GM18505 (cell line): Measurements from ENCODE around the gene KRT33B.
"Not testable (repeated sequence)": the region's sequence is repeated elsewhere in the genome, so short reads cannot be mapped to it uniquely, and the experiment has no call there.

Source experiments
- ATAC-seq: cut with Tn5 transposase; IDR thresholded peaks from one replicate; pipeline ENCODE4 v1.9.1; 2021; ENCODE audit not compliant: unreplicated experiment
- POLR2A ChIP-seq: IDR thresholded peaks from 4 replicates; pipeline ENCODE4 v1.6.1; 2011; ENCODE audit warnings: borderline replicate concordance; ENCODE audit not compliant: insufficient read depth, insufficient read length; ENCODE audit errors: extremely low read depth

The KRT33B gene

DNA sequence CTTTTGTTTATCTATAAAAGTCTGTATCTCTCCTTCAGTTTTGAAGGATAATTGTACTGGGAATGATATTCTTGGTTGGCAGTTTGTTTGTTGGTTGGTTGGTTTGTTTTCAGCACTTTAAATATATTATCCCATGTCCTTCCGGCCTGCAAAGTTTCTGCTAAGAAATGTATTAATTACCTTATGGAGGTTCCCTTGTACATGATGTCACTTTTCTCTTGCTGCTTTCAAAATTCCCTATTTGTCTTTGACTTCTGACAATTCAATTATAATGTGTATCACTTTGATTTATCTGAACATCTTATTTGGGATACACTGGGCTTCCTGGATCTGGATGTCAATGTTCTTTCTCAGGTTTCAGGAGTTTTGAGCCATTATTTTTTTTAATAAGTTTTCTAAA is 16.6 kb upstream of the KRT33B start:
- ATAC-seq = no peak
- no peak for TF ChIP-seq POLR2A

DNA sequence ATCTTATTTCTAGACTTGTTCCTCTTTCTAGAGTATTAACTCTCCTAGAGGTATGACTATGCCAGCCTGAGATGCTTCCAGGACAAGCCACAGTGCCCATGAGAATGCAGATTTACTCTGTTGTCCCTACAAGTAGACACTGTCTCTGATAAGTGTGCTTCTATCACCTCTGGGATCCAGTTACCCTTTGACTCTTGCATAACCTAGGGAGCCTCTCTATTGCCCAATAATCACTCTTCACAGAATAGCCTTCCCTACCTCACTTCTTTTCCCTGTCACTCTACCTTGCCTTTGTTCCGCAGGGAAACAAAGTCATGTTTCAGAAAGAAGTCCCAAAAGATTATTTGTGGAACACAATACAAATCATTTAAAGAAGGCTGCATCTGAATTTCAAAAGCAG is 14.1 kb upstream of the KRT33B start:
- ATAC-seq = no peak
- TF ChIP-seq POLR2A = no peak

DNA sequence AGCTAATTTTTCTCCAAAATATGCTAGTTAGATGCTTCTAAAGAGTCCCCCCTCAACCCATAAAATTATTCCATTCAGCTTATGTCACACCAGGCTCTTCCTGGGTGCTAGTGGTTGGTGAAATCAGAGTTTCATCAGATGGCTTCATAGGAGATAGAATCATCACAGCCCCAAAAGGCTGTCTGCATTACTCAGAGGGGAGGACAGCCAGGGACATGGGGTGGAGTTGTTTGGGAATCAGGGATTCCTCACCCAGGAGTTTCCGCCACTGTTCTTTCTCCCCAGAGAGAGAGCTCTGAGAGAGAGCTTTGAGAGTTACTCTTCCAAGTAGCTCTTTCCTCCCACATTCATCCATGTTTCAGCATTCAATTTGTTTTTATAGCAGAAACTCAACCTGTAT is 12.8 kb upstream of the KRT33B start:
- no peak for TF ChIP-seq POLR2A
- no peak for ATAC-seq

DNA sequence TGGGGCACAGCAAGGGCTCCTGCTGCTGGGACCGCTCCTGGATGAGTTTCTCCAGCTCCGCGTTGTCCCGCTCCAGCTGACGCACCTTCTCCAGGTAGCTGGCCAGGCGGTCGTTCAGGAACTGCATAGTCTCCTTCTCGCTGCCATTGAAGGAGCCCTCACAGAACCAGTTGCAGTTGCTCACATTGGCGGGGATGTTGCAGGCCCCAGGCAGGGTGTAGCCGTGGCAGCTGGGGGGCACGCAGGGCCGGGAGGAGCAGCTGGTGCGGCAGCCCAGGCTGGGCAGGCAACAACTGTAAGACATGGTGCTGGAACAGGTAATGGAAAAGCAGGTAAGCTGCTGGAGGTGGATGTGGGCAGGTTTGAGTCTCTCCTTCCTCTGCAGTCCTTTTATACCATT is 12.3 kb upstream of the KRT33B start, which contains the start of gene KRT34:
Gene KRT34, minus strand, starts transcription at position 364 of the 400 bp plus-strand sequence. Its CDS starts 60 bp downstream, at position 304.
- not testable (repeated sequence) for ATAC-seq

DNA sequence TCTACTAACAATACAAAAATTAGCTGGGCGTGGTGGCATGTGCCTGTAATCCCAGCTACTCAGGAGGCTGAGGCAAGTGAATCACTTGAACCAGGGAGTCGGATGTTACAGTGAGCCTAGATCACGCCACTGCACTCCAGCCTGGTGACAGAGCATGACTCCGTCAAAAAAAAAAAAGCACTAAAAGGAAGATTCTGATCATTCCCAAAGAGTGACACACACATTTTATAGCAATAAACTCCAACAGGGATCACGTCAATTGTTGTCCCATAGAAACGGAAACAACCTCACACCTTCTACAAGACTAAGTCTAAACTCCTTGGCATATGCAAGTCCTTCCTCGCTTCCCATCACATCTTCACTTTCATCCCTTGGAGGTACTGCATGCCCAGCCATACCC is 10.5 kb upstream of the KRT33B start:
- not testable (repeated sequence) for ATAC-seq

DNA sequence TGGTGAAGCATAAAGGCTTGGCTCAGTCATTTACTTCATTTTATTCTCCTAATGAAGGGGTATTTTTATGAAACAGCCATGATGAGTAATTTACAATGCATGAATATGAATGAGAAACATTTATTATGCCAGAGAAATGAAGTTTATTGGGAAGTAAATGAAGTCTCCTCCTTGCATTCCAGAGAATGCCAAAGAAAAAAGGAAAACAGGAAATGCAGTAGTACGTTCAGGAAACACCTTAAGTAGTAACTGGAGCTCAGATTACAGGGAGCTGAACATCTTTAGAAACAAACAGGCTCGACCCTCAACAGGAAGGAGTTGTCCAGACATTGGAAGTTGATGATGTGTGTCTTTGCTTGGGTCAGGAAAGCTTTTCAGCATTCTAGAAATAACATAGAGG is 7.9 kb upstream of the KRT33B start:
- TF ChIP-seq POLR2A = no peak
- ATAC-seq = no peak

DNA sequence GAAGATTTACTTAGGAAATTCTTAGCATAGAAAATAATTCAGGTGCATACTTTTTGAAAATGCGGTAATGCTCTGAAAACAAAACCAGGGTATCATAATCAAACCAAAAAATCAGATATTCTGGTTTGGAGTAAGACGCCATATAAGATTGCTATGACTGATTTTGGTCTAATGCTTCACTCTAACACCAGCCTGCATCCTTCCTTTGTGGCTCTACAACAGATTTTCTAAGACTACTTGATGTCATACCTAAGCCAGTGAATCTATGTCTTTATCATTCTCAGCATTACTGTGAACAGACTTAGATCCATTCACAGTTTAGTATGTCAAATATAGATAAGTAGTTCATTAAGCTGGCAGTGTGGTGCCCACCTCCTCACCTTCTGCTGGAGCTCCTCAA is 590 bp downstream of the KRT33B start:
- ATAC-seq = no peak
- no peak for TF ChIP-seq POLR2A

DNA sequence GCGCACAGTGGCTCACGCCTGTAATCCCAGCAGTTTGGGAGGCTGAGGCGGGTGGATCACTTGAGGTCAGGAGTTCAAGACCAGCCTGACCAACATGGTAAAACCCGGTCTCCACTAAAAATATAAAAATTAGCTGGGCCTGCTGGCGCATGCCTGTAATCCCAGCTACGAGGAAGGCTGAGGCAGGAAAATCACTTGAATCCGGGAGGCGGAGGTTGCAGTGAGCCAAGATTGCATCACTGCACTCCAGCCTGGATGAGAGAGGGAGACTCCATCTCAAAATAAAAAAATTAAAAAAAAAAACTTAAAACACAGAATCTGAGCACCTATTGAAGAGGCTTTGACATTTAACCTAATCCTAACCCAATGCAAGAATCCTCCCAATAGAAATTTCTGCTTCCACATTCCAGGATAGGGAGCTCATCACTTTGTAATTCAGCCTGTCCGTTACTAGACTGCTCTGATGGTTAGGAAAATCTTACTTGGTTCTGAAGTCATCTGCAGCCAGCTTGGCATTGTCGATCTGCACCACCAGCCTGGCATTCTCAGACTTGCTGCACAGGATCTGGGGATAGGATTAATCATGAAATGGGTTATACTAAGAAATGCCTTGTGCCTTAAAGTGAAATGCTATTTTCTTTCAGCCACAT is 2.1 kb downstream of the KRT33B start:
- ATAC-seq = no peak

DNA sequence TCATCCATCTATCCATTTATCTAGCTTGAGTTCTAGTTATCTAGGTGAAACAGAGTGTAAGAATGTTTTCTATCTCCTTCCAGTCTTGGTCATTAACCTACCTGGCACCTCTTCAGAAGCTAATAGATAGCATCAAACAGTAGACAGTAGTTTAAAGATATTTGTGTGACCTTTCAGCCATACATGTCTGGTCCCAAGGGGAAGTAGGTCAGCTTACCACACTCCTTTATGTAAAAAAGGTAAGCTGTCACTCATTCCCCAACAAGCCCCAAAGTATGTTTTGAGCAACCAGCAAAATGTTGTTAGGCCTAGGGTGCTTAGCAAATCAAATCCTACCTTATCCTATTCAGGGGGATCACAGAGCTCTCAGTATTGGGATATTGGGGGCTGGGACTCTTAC is 3.5 kb downstream of the KRT33B start:
- no peak for TF ChIP-seq POLR2A
- no peak for ATAC-seq

More for the DNA sequence above, 2.1 kb downstream of the KRT33B start:
- no peak for TF ChIP-seq POLR2A

DNA sequence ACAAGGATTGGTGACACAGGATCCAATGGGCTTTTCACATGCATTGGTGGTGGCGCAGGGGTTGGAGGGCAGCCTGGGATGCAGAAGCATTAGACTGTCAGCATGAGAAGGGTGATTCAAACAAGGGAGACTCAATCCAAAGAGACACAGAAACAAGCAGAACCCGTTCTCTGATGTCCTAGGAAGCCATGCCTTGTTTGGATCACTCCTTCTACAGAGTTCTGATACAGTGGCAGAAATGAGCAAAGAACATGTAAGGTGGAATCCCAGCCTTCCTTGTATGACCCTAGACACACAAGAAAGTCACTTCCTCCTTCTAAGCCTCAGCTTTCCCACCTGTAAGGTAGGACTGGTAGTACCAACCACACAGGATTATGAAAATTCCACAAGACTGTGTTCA is 5.7 kb downstream of the KRT33B start:
- no peak for ATAC-seq
- TF ChIP-seq POLR2A = no peak

DNA sequence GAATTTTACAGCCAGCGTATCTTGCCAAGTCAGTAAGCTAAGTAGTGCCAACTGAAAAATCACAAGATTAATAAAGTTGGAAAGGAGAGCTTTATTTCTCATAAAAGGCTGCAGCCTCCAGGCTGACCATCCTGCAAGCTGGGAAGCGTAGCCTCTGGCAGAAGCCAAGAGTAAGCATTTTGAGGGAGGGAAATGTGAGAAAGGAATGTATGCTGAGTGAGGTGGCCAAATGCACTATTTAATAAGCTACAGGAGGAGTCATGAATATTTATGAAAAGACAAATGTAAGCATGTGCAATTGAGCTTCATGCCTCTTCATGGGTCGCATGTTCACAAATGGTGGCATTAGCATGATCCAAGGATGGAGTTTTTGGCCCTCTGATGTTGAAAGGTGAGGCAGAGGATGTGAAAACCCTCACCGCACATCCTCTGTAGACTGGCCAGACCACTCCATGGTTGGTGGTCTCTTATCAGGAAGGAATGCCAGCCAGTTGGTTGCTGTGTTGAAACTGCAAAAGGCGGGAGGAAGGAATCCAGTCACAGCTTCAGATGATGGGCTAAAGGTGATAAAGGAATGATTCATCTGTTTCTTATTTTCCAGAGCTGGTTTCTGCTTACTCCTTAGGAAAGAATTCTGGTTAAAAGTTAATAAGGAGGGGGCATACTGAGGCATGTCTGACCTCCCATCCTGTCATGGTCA is 9.2 kb downstream of the KRT33B start:
- ATAC-seq = no peak
- no peak for TF ChIP-seq POLR2A

DNA sequence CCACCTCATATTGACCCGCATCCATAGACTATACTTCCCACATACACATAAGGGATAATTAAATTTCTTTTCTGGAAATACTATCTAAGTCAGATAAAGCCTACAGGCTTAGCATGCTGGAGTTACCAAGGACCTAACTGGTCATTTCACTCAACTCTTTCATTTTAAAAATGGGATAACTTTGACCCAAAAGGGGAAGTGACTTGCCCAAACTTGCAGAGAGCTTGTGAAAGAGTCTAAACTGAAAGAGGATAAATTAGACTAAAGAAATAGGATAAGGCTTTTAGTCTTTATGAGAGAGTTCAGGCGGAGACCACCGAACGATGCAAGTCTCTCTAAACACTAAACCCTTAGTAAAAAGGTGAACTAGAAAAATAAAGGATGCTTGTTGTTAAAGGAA is 15.1 kb downstream of the KRT33B start:
- TF ChIP-seq POLR2A = no peak
- ATAC-seq = no peak

DNA sequence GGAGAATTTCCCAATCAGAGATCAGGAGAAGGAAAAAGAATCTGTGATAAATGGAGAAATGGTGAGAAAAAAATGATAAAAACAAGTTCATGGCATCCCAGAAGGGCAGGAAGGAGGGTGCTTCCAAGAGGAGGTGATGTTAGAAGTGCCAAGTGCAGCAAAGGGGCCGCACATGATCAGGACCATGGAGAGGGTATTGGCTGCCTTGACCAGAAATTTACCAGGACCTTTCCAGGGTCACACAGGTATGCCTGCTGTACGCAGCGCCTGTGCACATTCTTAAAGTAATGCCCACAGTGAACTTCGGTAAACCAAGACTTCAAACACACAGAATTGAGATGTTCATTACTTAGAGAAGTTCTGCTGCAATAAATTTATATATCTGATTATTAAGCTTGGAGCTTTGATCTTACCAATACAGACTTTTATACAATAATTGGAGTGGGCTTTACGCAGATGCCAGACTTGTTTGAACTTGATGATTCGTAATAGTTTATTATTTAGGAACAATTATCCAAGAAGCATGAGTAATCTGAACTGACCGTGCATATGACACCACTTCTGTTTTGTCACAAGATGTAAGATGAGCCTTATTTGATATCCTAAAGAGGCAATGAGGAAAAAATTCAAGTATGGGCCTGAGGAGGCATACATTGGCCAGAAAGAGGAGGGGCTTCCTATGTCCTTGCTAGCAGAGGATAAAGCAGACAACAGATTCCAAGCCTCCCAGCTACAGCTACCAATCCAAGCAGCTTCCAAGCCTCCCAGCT is 16.8 kb downstream of the KRT33B start:
- no peak for ATAC-seq
- TF ChIP-seq POLR2A = no peak

DNA sequence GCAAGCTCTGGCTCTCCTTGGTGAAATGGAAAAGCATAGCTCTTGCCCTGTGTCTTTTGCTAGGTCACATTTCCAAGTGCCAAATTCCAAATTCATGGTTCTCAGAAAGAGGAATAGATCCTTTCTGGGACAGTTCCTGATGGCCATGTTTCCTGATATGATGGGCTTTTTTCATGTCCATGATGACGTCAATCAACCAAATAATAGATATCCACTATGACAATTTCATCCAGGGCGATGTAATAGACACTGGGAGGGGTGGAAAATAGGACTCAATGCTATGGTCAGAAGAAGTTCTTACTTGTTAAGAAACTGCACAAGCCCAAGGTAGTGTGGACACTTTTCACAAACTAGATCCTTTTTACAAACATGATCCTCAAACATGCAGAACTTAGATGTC is 18.4 kb downstream of the KRT33B start:
- no peak for TF ChIP-seq POLR2A
- ATAC-seq = no peak

DNA sequence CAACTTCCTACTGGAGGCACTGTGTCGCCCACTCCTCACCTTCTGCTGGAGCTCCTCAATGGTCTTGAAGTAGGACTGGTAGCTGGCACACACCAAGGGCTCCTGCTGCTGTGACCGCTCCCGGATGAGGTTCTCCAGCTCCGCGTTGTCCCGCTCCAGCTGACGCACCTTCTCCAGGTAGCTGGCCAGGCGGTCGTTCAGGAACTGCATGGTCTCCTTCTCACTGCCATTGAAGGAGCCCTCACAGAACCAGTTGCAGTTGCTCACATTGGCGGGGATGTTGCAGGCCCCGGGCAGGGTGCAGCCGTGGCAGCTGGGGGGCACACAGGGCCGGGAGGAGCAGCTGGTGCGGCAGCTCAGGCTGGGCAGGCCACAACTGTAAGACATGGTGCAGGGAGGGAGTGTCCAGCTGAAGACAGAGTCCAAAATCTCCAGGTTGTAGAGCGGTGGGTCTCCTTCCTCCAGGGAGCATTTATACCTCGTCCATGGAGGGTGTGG is 19.2 kb downstream of the KRT33B start, which contains the start of gene KRT33A:
Gene KRT33A, minus strand, starts transcription at position 448 of the 498 bp plus-strand sequence. Its CDS starts 61 bp downstream, at position 387.
- ATAC-seq = not testable (repeated sequence)
